ENCODE measurements around the gene XPO6. TPM values are rescaled to one million over a fixed set of nuclear protein-coding genes. Genes with fewer than 3 reads are reported as not detected.
A peak's percentile ranks its signal among the peaks of the same experiment; 100 is the strongest.

XPO6 gene
- total RNA-seq, 3 donors from 2014 or later (not counting 1 experiment from before 2014, with no cell fraction given), result 233 to 321 (median 240) TPM

DNA sequence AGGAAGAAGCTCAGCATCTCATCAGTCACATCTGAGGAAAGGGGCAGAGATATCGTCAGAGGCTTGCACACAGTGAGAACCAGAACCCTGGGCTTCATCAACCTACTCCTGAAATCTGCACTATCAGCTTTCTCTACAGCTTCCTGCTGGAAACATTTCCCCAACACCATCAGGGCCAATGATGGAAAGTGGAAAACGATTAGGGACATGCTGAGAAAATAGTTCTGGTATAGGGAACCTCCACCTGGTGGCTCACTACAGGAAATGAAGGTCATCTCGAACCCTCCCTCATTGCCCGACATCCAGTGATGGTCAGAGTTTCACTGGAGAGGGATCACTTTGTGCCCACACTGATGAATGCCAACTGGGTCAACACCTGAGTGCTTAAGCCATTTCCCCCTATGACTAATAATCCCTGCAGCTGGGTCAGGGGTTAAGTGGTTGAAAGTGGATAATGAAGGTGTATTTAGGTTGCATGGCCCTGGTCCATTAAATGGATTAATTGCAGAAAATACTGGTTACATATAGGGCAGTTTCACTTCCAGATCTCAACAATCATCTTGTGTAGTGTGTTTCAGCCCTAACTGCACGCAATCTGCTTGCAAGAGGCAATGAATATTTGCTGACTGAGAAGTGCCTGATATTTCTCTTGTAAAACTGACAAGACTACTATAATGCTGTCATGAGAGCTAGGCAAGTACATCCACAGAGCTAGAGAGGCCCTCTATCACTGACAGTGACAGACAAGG lies 105.1 kb downstream of the XPO6 start:
- peak overlapping the region in 1 of 2 donors; percentile 45 for H3K27ac Mint-ChIP-seq
- Histone ChIP-seq H3K27ac (ENCODE audit: low read length) (no peak overlapping the region), H3K27me3 (ENCODE audit: control insufficient read depth, insufficient read depth, low read length) (no peaks in the 10 kb centered on the region), H3K4me1 (ENCODE audit: control insufficient read depth, insufficient read depth, low read length) (peaks cover 5% of the 10 kb centered on the region), H3K4me3 (ENCODE audit: low read length) (no peak overlapping the region), H3K36me3 (ENCODE audit: control insufficient read depth, insufficient read depth, low read length) (peaks cover 90% of the 10 kb centered on the region), H3K9me3 (ENCODE audit: control insufficient read depth, insufficient read depth, low read length) (no peaks in the 10 kb centered on the region)
- intact Hi-C loops (cut with micrococcal nuclease), result no loop called here
- DNase-seq (no peak), ATAC-seq (no peak)
- TF ChIP-seq, protein P1, sequence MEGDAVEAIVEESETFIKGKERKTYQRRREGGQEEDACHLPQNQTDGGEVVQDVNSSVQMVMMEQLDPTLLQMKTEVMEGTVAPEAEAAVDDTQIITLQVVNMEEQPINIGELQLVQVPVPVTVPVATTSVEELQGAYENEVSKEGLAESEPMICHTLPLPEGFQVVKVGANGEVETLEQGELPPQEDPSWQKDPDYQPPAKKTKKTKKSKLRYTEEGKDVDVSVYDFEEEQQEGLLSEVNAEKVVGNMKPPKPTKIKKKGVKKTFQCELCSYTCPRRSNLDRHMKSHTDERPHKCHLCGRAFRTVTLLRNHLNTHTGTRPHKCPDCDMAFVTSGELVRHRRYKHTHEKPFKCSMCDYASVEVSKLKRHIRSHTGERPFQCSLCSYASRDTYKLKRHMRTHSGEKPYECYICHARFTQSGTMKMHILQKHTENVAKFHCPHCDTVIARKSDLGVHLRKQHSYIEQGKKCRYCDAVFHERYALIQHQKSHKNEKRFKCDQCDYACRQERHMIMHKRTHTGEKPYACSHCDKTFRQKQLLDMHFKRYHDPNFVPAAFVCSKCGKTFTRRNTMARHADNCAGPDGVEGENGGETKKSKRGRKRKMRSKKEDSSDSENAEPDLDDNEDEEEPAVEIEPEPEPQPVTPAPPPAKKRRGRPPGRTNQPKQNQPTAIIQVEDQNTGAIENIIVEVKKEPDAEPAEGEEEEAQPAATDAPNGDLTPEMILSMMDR (IDR thresholded peaks at IDR 0.05), result no peak
- H3K4me3 Mint-ChIP-seq, result no peak overlapping the region
- WGBS (ENCODE audit: insufficient coverage), result 97% methylated on average over 5 of the region's 5 CpGs
- H3K9me3 Mint-ChIP-seq, result no peaks in the 10 kb centered on the region
- no peaks in the 10 kb centered on the region for H3K27me3 Mint-ChIP-seq (ENCODE audit: low read depth in 2 of 2)
- peaks cover 18% of the 10 kb centered on the region in 2 donors for H3K4me1 Mint-ChIP-seq
- peaks cover 17% of the 10 kb centered on the region for H3K36me3 Mint-ChIP-seq

DNA sequence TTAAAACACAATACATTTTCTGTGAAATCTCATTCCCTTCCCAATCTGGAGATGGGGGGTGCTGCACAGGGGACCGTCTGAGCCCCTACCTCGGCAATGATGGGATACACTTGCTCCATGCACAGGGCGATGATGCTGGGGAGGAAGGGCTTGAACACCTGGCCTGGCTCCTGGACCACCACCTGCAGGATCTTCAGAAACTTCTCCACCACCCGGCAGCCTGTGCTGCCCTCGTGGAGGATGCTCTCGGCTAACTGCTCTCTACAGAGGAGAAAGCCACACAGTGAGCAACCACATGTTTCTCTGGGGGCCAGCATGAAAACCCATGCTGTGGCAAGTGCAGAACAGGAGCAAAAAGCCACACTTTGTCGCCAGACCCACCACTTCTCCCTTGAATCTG lies 105.8 kb downstream of the XPO6 start:
- 96% methylated on average over 6 of the region's 7 CpGs for WGBS (ENCODE audit: insufficient coverage)
- Mint-ChIP-seq H3K27ac (peak overlapping the region in 1 of 2 donors; percentile 45), H3K9me3 (no peaks in the 10 kb centered on the region), H3K36me3 (peaks cover 17% of the 10 kb centered on the region), H3K4me1 (peaks cover 18% of the 10 kb centered on the region in 2 donors), H3K27me3 (ENCODE audit: low read depth in 2 of 2) (no peaks in the 10 kb centered on the region), H3K4me3 (no peak overlapping the region)
- Histone ChIP-seq H3K4me1 (ENCODE audit: control insufficient read depth, insufficient read depth, low read length) (peaks cover 5% of the 10 kb centered on the region), H3K27ac (ENCODE audit: low read length) (no peak overlapping the region), H3K36me3 (ENCODE audit: control insufficient read depth, insufficient read depth, low read length) (peaks cover 90% of the 10 kb centered on the region), H3K9me3 (ENCODE audit: control insufficient read depth, insufficient read depth, low read length) (no peaks in the 10 kb centered on the region), H3K27me3 (ENCODE audit: control insufficient read depth, insufficient read depth, low read length) (no peaks in the 10 kb centered on the region), H3K4me3 (ENCODE audit: low read length) (no peak overlapping the region)
- TF ChIP-seq, protein P1 (IDR thresholded peaks at IDR 0.05), result no peak
- no peak for DNase-seq
- ATAC-seq, result no peak
- intact Hi-C loops (cut with micrococcal nuclease), result no loop called here

DNA sequence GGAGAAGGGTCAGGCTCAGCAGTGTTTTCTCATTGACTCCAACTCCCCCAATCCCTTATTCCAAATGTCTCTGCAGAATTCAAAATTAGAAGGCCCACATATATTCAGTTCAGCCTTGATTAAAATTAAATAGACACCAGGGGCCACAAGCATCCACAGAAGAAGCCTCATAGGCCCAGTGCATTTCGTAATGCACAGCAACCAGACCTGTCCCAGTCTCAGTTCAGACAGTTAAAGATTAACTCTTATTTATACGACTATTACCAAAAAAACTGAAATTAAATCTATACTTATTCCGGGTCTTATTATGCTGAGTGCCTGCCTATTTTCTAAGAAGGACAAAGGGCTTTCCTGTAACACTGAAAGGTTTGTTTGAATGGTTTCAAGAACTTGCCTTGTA lies 106.5 kb downstream of the XPO6 start:
- H3K27ac ChIP-seq (ENCODE audit: low read length), result no peak overlapping the region
- H3K4me3 Mint-ChIP-seq, result no peak overlapping the region
- peaks cover 12% of the 10 kb centered on the region in 2 donors for H3K4me1 Mint-ChIP-seq
- H3K9me3 ChIP-seq (ENCODE audit: control insufficient read depth, insufficient read depth, low read length), result no peaks in the 10 kb centered on the region
- H3K4me3 ChIP-seq (ENCODE audit: low read length), result no peak overlapping the region
- peaks cover 16% of the 10 kb centered on the region for H3K36me3 Mint-ChIP-seq
- ATAC-seq, result no peak
- no peak for DNase-seq
- H3K27me3 Mint-ChIP-seq (ENCODE audit: low read depth in 2 of 2), result no peaks in the 10 kb centered on the region
- intact Hi-C loops (cut with micrococcal nuclease), result no loop called here
- H3K27me3 ChIP-seq (ENCODE audit: control insufficient read depth, insufficient read depth, low read length), result no peaks in the 10 kb centered on the region
- peaks cover 90% of the 10 kb centered on the region for H3K36me3 ChIP-seq (ENCODE audit: control insufficient read depth, insufficient read depth, low read length)
- TF ChIP-seq, protein P1 (IDR thresholded peaks at IDR 0.05), result no peak
- H3K9me3 Mint-ChIP-seq, result no peaks in the 10 kb centered on the region
- no peak overlapping the region for H3K27ac Mint-ChIP-seq
- H3K4me1 ChIP-seq (ENCODE audit: control insufficient read depth, insufficient read depth, low read length), result peaks cover 3% of the 10 kb centered on the region
- 100% methylated on average over 3 of the region's 3 CpGs for WGBS (ENCODE audit: insufficient coverage)

DNA sequence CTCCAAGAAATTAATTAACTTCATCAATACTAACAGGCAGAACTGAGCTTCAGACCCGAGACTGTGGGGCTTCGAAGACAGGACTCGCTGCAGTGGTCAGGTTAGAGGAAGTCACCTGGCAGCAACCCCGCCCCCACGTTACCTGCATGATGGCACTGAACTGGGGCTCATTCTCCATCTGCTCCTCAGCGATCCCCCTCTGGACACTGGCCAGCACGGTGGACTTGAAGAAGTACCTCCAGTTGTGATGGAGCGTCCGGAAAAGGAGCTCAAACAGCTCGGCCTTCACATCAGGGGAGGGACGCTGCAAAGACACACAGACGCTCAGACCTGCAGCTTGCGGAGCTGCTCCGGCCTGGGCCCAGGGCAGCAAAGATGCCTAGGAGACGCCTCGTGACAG lies 107.4 kb downstream of the XPO6 start:
- ATAC-seq, result no peak
- TF ChIP-seq, protein P1 (IDR thresholded peaks at IDR 0.05), result no peak
- H3K9me3 ChIP-seq (ENCODE audit: control insufficient read depth, insufficient read depth, low read length), result no peaks in the 10 kb centered on the region
- peaks cover 88% of the 10 kb centered on the region for H3K36me3 ChIP-seq (ENCODE audit: control insufficient read depth, insufficient read depth, low read length)
- Mint-ChIP-seq H3K36me3 (peaks cover 16% of the 10 kb centered on the region), H3K4me3 (no peak overlapping the region), H3K27me3 (ENCODE audit: low read depth in 2 of 2) (no peaks in the 10 kb centered on the region), H3K27ac (no peak overlapping the region), H3K4me1 (peaks cover 3% of the 10 kb centered on the region in 2 donors), H3K9me3 (no peaks in the 10 kb centered on the region)
- no peak overlapping the region for H3K27ac ChIP-seq (ENCODE audit: low read length)
- no peaks in the 10 kb centered on the region for H3K4me1 ChIP-seq (ENCODE audit: control insufficient read depth, insufficient read depth, low read length)
- WGBS (ENCODE audit: insufficient coverage), result 96% methylated on average over 16 of the region's 16 CpGs
- no peak for DNase-seq
- intact Hi-C loops (cut with micrococcal nuclease), result no loop called here
- H3K27me3 ChIP-seq (ENCODE audit: control insufficient read depth, insufficient read depth, low read length), result no peaks in the 10 kb centered on the region
- no peak overlapping the region for H3K4me3 ChIP-seq (ENCODE audit: low read length)
